HCT116 (cell line): ENCODE measurements around the gene ARIH2. TPM values are rescaled to one million over a fixed set of nuclear protein-coding genes. Genes with fewer than 3 reads are reported as not detected.

Experiments
- ATAC-seq: fragments of 200-7000 bp; cut with Tn5 transposase; 2 replicates; pipeline ENCODE4 v1.9.1; 2020; ENCODE audit warnings: mild to moderate bottlenecking, moderate library complexity
- BruUV-seq: library from RNA; stranded (reverse); fragments of 400-500 nt; replicated peaks from 2 replicates; lab custom pipeline; 2021; lab: Mats Ljungman, UMichigan
- CTCF ChIA-PET: fragments of 300-600 bp; sonication (Branson Sonifier 250); formaldehyde crosslinking; loops from one replicate; lab custom pipeline; 2021; ENCODE audit warnings: antibody characterized with exemption; lab: Charles Lee
- POLR2A ChIA-PET: fragments of 300-600, 350-600 bp; sonication (Branson Sonifier 250); formaldehyde crosslinking; loops from one replicate; lab custom pipeline; 2021; ENCODE audit warnings: antibody characterized with exemption; lab: Charles Lee
- RAD21 ChIA-PET, 2 experiments: fragments of 300-600 bp; sonication (Branson Sonifier 250); formaldehyde crosslinking; loops; one replicate each; lab custom pipeline; 2023; ENCODE audit warnings: low total read pairs in 2 of 2; ENCODE audit not compliant: uncharacterized antibody in 2 of 2, unreplicated experiment in 2 of 2, low non-redundant PET in 1 of 2; lab: Charles Lee
- DNase-seq: peaks from one replicate; pipeline ENCODE4 v3.0.0-alpha.2; 2010; ENCODE audit warnings: low read depth, low spot score
- H2AFZ ChIP-seq: fragments of 200-600 bp; shearing (Covaris generic), sonication (generic); 2 replicates; pipeline ENCODE4 v1.6.1; 2017; ENCODE audit warnings: low read depth, mixed run types, mixed read lengths, antibody characterized with exemption, low read length; ENCODE audit not compliant: poor library complexity, severe bottlenecking
- H3K27ac ChIP-seq: 2 replicates; pipeline ENCODE4 v1.5.1; 2012; ENCODE audit warnings: low read depth, low read length
- H3K27me3 ChIP-seq: fragments of 200-600 bp; sonication (generic); 2 replicates; pipeline ENCODE4 v1.6.1; 2016; ENCODE audit warnings: mixed run types, low read length, mixed read lengths; ENCODE audit not compliant: insufficient read depth
- H3K36me3 ChIP-seq, 2 experiments: fragments of 200-500 bp in 1 of 2; fragments of 200-600 bp in 1 of 2; sonication (Bioruptor generic) in 1 of 2; sonication (generic) in 1 of 2; 2 replicates each; pipeline versions ENCODE4 v1.5.1 to v1.6.1; 2014 to 2016; ENCODE audit warnings: low read length in 2 of 2, inconsistent platforms in 1 of 2, mixed read lengths in 1 of 2, mixed run types in 1 of 2; ENCODE audit not compliant: insufficient read depth in 2 of 2, control insufficient read depth in 1 of 2
- H3K4me1 ChIP-seq, 2 experiments: fragments of 200-600 bp in 1 of 2; sonication (generic) in 1 of 2; 2 replicates each; pipeline versions ENCODE4 v1.5.1 to v1.6.1; 2012 to 2017; ENCODE audit warnings: low read length in 2 of 2, inconsistent platforms in 1 of 2, mild to moderate bottlenecking in 1 of 2, mixed read lengths in 1 of 2, mixed run types in 1 of 2, moderate library complexity in 1 of 2; ENCODE audit not compliant: insufficient read depth in 2 of 2, control insufficient read depth in 1 of 2
- H3K4me2 ChIP-seq: fragments of 200-600 bp; sonication (generic); 2 replicates; pipeline ENCODE4 v1.6.1; 2017; ENCODE audit warnings: mixed run types, low read length, mixed read lengths
- H3K4me3 ChIP-seq, 2 experiments: fragments of 200-600 bp in 1 of 2; sonication (generic) in 1 of 2; replicated peaks in 1 of 2; 2 replicates each; pipeline ENCODE4 v1.5.1; 2011 to 2016; ENCODE audit warnings: low read length in 2 of 2, control low read depth in 1 of 2, low read depth in 1 of 2, mild to moderate bottlenecking in 1 of 2, mixed read lengths in 1 of 2, mixed run types in 1 of 2
- H3K79me2 ChIP-seq: fragments of 200-600 bp; sonication (generic); 2 replicates; pipeline ENCODE4 v1.6.1; 2017; ENCODE audit warnings: mild to moderate bottlenecking, mixed run types, low read length, moderate library complexity, mixed read lengths; ENCODE audit not compliant: insufficient read depth
- H3K9ac ChIP-seq: fragments of 200-600 bp; sonication (generic); 2 replicates; pipeline ENCODE4 v1.6.1; 2016; ENCODE audit warnings: low read length, mixed read lengths
- H3K9me2 ChIP-seq: fragments of 200-600 bp; sonication (generic), shearing (Covaris generic); 2 replicates; pipeline ENCODE4 v1.6.1; 2017; ENCODE audit warnings: mixed run types, mild to moderate bottlenecking, moderate library complexity; ENCODE audit not compliant: insufficient read depth
- H3K9me3 ChIP-seq, 2 experiments: fragments of 200-500 bp in 1 of 2; fragments of 200-600 bp in 1 of 2; sonication (Bioruptor generic) in 1 of 2; sonication (generic) in 1 of 2; 2 replicates each; pipeline ENCODE4 v1.6.1; 2014 to 2017; ENCODE audit warnings: low read length in 2 of 2, mixed read lengths in 2 of 2, inconsistent platforms in 1 of 2, low read depth in 1 of 2, mild to moderate bottlenecking in 1 of 2, mixed run types in 1 of 2, moderate library complexity in 1 of 2; ENCODE audit not compliant: control insufficient read depth in 1 of 2, insufficient read depth in 1 of 2
- H4K20me1 ChIP-seq: fragments of 200-600 bp; sonication (generic), shearing (Covaris generic); 2 replicates; pipeline ENCODE4 v1.6.1; 2017; ENCODE audit warnings: mixed run types, mild to moderate bottlenecking, moderate library complexity; ENCODE audit not compliant: insufficient read depth
- CBX3 ChIP-seq: IDR thresholded peaks from 2 replicates; pipeline ENCODE4 v1.6.1; 2012; ENCODE audit warnings: low read depth
- CEBPB ChIP-seq: IDR thresholded peaks from 2 replicates; pipeline ENCODE4 v1.6.1; 2012; ENCODE audit warnings: low read depth
- EGR1 ChIP-seq: IDR thresholded peaks from 2 replicates; pipeline ENCODE4 v1.6.1; 2012; ENCODE audit warnings: low read depth
- ELF1 ChIP-seq: IDR thresholded peaks from 2 replicates; pipeline ENCODE4 v1.6.1; 2012; ENCODE audit warnings: low read depth, borderline replicate concordance
- EZH2 ChIP-seq: fragments of 200-600 bp; sonication (generic); IDR thresholded peaks from 2 replicates; pipeline ENCODE4 v1.6.1; 2017; ENCODE audit warnings: antibody characterized with exemption, mixed run types
- EZH2phosphoT487 ChIP-seq: fragments of 200-600 bp; IDR thresholded peaks from 2 replicates; pipeline ENCODE4 v1.6.1; 2018; ENCODE audit warnings: antibody characterized with exemption, borderline replicate concordance
- JUND ChIP-seq: IDR thresholded peaks from 2 replicates; pipeline ENCODE4 v1.6.1; 2012
- POLR2A ChIP-seq: IDR thresholded peaks from 2 replicates; pipeline ENCODE4 v1.7.0; 2011; ENCODE audit warnings: borderline replicate concordance; ENCODE audit not compliant: insufficient read depth, insufficient read length; ENCODE audit errors: extremely low read depth
- POLR2AphosphoS5 ChIP-seq: IDR thresholded peaks from 2 replicates; pipeline ENCODE4 v1.6.1; 2011; ENCODE audit warnings: mild to moderate bottlenecking, low read depth, low read length, moderate library complexity
- RAD21 ChIP-seq: IDR thresholded peaks from 2 replicates; pipeline ENCODE4 v1.6.1; 2012; ENCODE audit warnings: low read depth, mild to moderate bottlenecking
- SIN3A ChIP-seq: IDR thresholded peaks from 2 replicates; pipeline ENCODE4 v1.6.1; 2012; ENCODE audit warnings: low read depth
- SP1 ChIP-seq: IDR thresholded peaks from 2 replicates; pipeline ENCODE4 v1.6.1; 2012; ENCODE audit warnings: low read depth
- SRF ChIP-seq: IDR thresholded peaks from 2 replicates; pipeline ENCODE4 v1.6.1; 2012; ENCODE audit warnings: low read depth
- TCF7L2 ChIP-seq: IDR thresholded peaks from 2 replicates; pipeline ENCODE4 v1.7.0; 2011; ENCODE audit warnings: borderline replicate concordance, inconsistent platforms; ENCODE audit not compliant: insufficient read depth, insufficient read length; ENCODE audit errors: extremely low read depth
- YY1 ChIP-seq: IDR thresholded peaks from 2 replicates; pipeline ENCODE4 v1.6.1; 2011; ENCODE audit warnings: low read length, low read depth, moderate library complexity, mild to moderate bottlenecking; ENCODE audit not compliant: insufficient replicate concordance; ENCODE audit errors: extremely low read depth
- ZFX ChIP-seq: fragments of 450-650 bp; IDR thresholded peaks from 2 replicates; pipeline ENCODE4 v1.6.1; 2017
- intact Hi-C: fragments of 100-400 bp; cut with micrococcal nuclease; formaldehyde crosslinking; loops from 2 replicates; pipeline ENCODE4 v1.10.0; 2022
- total RNA-seq: library from RNA; stranded (reverse); gene quantifications from one replicate; pipeline ENCODE4 v1.2.1, GENCODE V29; 2021; ENCODE audit not compliant: unreplicated experiment
- TF ChIP-seq, protein P1 (sequence below): IDR thresholded peaks from 2 replicates; pipeline ENCODE4 v1.6.1; 2012
- TF ChIP-seq, protein P2 (sequence below): IDR thresholded peaks from 2 replicates; pipeline ENCODE4 v1.6.1; 2012

ARIH2 gene
- total RNA-seq, 1 experiment from 2014 or later: 105 TPM

DNA sequence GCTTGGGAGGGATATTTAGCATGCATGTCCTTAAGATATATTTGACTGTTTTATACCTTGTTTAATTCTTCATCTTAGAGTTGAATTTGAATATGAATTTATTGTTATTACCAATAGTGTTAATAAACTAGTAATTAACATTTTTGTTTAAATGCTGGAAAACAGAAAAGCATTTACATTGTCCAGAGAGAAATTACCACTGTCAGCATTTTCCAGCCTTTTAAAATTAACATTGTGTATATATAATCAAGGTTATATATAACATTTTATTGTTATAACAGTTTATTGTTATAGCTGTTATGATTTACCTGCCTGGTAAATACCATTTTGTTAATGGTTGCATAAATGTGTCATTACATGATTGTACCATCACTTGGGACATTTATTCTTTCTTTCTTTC is 63.4 kb downstream of the ARIH2 start:
- Histone ChIP-seq H3K4me3 (no peak overlapping the region), H3K79me2 (peaks cover 4% of the 10 kb centered on the region; the same call in 1 of the 2 replicates), H3K9ac (no peak overlapping the region), H3K4me2 (no peak overlapping the region), H3K27me3 (no peaks in the 10 kb centered on the region), H3K4me1 (no peaks in the 10 kb centered on the region), H3K9me3 (no peaks in the 10 kb centered on the region), H4K20me1 (no peaks in the 10 kb centered on the region), H3K9me2 (no peaks in the 10 kb centered on the region), H3K27ac (no peak overlapping the region), H3K36me3 (peaks cover 41 to 51% of the 10 kb centered on the region in 2 experiments), H2AFZ (no peak overlapping the region)
- CTCF ChIA-PET: no interaction called here
- DNase-seq (no peak), ATAC-seq (no peak)
- intact Hi-C loops: no loop called here
- TF ChIP-seq TCF7L2: no peak
- TF ChIP-seq, protein P1, sequence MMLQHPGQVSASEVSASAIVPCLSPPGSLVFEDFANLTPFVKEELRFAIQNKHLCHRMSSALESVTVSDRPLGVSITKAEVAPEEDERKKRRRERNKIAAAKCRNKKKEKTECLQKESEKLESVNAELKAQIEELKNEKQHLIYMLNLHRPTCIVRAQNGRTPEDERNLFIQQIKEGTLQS: no peak
- no peak for TF ChIP-seq JUND
- TF ChIP-seq EGR1: no peak
- no peak for TF ChIP-seq YY1
- TF ChIP-seq, protein P2, sequence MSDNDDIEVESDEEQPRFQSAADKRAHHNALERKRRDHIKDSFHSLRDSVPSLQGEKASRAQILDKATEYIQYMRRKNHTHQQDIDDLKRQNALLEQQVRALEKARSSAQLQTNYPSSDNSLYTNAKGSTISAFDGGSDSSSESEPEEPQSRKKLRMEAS: no peak
- TF ChIP-seq SIN3A: no peak
- TF ChIP-seq CBX3: no peak
- no peak for TF ChIP-seq POLR2A
- no peak for TF ChIP-seq ZFX
- TF ChIP-seq EZH2: no peak
- no peak for TF ChIP-seq SP1
- no peak for TF ChIP-seq SRF
- no peak for TF ChIP-seq ELF1
- no peak for TF ChIP-seq RAD21
- TF ChIP-seq CEBPB: no peak
- no peak for TF ChIP-seq POLR2AphosphoS5
- no peak for TF ChIP-seq EZH2phosphoT487
- POLR2A ChIA-PET: no interaction called here
- no TSS peak for BruUV-seq
- RAD21 ChIA-PET: no interaction called here
